GM12878 (cell line): ENCODE results near the gene MUC21. TPM values are rescaled to one million over a fixed set of nuclear protein-coding genes. Genes with fewer than 3 reads are reported as not detected.

Experiments
- MYC ChIP-seq: IDR thresholded peaks from 2 replicates; pipeline ENCODE4 v1.6.1; 2011; ENCODE audit warnings: mild to moderate bottlenecking, low read length, moderate library complexity, inconsistent platforms; ENCODE audit not compliant: insufficient read depth, insufficient replicate concordance, insufficient read length, severe bottlenecking
- STAT1 ChIP-seq: fragments of 450-650 bp; conservative IDR thresholded peaks from 2 replicates; pipeline ENCODE4 v1.6.1; 2014; ENCODE audit warnings: antibody characterized with exemption, mild to moderate bottlenecking
- polyA plus RNA-seq, 11 experiments: library from polyadenylated mRNA; depleted of rRNA in 4 of 11; unstranded in 6 of 11; stranded (reverse) in 5 of 11; fragments of >200 nt; fragmentation: Nextera tagmentation in 4 of 11; fragmentation: Illumina TruSeq in 1 of 11; extraction: Ambion mirVana in 4 of 11; extraction: Trizol in 1 of 11; gene quantifications; 1 replicate in 1 of 11; 2 replicates in 10 of 11; pipeline versions ENCODE4 v1.2.1 to v1.2.3, GENCODE V29; 2011 to 2016; ENCODE audit warnings: inconsistent platforms in 2 of 11, missing spikeins in 2 of 11, low read depth in 1 of 11
- total RNA-seq, 4 experiments: library from RNA; depleted of rRNA in 3 of 4; stranded (reverse); fragments of >200 nt in 3 of 4; fragmentation: Illumina TruSeq in 1 of 4; extraction: Trizol in 1 of 4; gene quantifications; 2 replicates each; pipeline versions ENCODE4 v1.2.1 to v1.2.3, GENCODE V29; 2013 to 2021
- TF ChIP-seq, protein P1 (sequence below): IDR thresholded peaks from 2 replicates; pipeline ENCODE4 v1.6.1; 2012; ENCODE audit warnings: low read depth, low read length, improper control_type of control experiment
- TF ChIP-seq, protein P2 (sequence below): fragments of 450-650 bp; formaldehyde crosslinking; IDR thresholded peaks from 2 replicates; pipeline ENCODE4 v1.4.0; 2020; ENCODE audit warnings: mild to moderate bottlenecking, moderate library complexity
- TF ChIP-seq, protein P3 (sequence below): fragments of 450-650 bp; formaldehyde crosslinking; IDR thresholded peaks from 2 replicates; pipeline ENCODE4 v1.4.0; 2022; ENCODE audit warnings: mild to moderate bottlenecking, moderate library complexity

The MUC21 gene
- total and polyA plus RNA-seq, 10 of the 15 experiments (the other 5 are each of a cell fraction or from before 2014, with no cell fraction given), result 0.02 TPM; not detected in 9

DNA sequence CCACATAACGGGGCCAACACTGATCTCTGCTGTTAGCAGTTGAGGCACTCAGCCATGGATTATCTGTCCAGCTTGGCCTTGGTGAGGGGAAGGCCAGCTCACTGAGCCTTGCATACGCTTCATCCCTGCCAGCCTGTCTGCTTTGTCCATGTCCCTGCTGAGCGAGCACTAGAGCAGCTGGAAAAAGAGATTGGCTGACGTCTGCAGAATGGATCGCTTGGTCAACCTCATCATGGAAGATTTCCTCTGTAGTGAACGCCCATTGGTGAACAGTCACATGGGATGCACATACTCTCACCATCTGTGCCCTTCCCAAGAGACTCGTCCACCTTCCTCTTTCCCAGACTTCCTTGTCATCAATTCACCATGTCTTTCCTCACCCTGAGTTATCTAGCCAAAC, 53.7 kb downstream of the MUC21 start (continued):
- TF ChIP-seq, protein P1, sequence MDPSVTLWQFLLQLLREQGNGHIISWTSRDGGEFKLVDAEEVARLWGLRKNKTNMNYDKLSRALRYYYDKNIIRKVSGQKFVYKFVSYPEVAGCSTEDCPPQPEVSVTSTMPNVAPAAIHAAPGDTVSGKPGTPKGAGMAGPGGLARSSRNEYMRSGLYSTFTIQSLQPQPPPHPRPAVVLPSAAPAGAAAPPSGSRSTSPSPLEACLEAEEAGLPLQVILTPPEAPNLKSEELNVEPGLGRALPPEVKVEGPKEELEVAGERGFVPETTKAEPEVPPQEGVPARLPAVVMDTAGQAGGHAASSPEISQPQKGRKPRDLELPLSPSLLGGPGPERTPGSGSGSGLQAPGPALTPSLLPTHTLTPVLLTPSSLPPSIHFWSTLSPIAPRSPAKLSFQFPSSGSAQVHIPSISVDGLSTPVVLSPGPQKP, result no peak
- TF ChIP-seq, protein P2, sequence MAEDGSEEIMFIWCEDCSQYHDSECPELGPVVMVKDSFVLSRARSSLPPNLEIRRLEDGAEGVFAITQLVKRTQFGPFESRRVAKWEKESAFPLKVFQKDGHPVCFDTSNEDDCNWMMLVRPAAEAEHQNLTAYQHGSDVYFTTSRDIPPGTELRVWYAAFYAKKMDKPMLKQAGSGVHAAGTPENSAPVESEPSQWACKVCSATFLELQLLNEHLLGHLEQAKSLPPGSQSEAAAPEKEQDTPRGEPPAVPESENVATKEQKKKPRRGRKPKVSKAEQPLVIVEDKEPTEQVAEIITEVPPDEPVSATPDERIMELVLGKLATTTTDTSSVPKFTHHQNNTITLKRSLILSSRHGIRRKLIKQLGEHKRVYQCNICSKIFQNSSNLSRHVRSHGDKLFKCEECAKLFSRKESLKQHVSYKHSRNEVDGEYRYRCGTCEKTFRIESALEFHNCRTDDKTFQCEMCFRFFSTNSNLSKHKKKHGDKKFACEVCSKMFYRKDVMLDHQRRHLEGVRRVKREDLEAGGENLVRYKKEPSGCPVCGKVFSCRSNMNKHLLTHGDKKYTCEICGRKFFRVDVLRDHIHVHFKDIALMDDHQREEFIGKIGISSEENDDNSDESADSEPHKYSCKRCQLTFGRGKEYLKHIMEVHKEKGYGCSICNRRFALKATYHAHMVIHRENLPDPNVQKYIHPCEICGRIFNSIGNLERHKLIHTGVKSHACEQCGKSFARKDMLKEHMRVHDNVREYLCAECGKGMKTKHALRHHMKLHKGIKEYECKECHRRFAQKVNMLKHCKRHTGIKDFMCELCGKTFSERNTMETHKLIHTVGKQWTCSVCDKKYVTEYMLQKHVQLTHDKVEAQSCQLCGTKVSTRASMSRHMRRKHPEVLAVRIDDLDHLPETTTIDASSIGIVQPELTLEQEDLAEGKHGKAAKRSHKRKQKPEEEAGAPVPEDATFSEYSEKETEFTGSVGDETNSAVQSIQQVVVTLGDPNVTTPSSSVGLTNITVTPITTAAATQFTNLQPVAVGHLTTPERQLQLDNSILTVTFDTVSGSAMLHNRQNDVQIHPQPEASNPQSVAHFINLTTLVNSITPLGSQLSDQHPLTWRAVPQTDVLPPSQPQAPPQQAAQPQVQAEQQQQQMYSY (CRISPR knock-in tag), result no peak
- no peak for TF ChIP-seq STAT1
- no peak for TF ChIP-seq MYC
- TF ChIP-seq, protein P3, sequence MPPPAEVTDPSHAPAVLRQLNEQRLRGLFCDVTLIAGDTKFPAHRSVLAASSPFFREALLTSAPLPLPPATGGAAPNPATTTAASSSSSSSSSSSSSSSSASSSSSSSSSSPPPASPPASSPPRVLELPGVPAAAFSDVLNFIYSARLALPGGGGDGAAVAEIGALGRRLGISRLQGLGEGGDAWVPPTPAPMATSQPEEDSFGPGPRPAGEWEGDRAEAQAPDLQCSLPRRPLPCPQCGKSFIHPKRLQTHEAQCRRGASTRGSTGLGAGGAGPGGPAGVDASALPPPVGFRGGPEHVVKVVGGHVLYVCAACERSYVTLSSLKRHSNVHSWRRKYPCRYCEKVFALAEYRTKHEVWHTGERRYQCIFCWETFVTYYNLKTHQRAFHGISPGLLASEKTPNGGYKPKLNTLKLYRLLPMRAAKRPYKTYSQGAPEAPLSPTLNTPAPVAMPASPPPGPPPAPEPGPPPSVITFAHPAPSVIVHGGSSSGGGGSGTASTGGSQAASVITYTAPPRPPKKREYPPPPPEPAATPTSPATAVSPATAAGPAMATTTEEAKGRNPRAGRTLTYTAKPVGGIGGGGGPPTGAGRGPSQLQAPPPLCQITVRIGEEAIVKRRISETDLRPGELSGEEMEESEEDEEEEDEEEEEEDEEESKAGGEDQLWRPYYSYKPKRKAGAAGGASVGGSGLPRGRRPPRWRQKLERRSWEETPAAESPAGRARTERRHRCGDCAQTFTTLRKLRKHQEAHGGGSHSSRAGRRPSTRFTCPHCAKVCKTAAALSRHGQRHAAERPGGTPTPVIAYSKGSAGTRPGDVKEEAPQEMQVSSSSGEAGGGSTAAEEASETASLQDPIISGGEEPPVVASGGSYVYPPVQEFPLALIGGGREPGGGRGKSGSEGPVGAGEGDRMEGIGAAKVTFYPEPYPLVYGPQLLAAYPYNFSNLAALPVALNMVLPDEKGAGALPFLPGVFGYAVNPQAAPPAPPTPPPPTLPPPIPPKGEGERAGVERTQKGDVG (CRISPR knock-in tag), result no peak
